IPS DF 4.7 (cell line): Measurements from ENCODE around the gene CEP170B.

Experiments used
- DNase-seq: peaks from one replicate; pipeline ENCODE4 v3.0.0-alpha.2; 2013; ENCODE audit warnings: low spot score; ENCODE audit errors: extremely low read depth

Gene CEP170B

GRCh38 chr14:104866451-104867370 is 1.6 kb downstream of the CEP170B start:
- DNase-seq, result no peak

DNA sequence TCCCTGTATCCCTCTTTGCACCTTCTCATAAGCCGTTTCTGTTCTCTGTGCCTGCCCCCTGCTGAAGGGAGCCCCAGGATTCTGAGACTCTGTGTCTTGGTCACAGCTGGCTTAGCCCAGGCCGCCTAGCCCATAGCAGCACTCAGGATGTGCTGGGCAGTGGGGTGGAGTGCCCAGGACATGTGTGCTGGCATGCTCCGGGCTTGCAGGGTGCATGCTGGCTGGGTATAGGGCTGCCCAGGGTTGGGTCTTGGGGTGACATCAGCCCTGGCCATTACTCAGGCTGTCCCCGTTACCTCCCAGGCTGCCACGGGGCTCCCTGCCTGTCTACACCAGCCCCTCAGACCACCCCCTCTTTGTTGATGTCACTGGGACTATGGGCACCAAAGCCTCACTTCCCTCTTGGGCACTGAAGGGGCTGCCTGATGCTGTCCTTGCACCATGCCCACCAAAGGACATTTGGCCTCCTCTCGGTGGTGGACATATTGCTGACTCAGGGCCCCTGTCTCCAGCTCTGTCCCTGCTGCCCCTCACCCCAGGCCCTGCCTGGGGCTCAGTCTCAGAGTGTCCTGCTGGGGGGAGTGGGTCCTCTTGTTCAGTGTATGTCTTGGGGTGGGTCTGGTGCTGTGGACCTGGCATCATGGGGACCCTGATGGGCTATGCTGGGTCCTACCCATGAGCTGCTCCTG is 2.4 kb downstream of the CEP170B start:
- DNase-seq, result no peak

DNA sequence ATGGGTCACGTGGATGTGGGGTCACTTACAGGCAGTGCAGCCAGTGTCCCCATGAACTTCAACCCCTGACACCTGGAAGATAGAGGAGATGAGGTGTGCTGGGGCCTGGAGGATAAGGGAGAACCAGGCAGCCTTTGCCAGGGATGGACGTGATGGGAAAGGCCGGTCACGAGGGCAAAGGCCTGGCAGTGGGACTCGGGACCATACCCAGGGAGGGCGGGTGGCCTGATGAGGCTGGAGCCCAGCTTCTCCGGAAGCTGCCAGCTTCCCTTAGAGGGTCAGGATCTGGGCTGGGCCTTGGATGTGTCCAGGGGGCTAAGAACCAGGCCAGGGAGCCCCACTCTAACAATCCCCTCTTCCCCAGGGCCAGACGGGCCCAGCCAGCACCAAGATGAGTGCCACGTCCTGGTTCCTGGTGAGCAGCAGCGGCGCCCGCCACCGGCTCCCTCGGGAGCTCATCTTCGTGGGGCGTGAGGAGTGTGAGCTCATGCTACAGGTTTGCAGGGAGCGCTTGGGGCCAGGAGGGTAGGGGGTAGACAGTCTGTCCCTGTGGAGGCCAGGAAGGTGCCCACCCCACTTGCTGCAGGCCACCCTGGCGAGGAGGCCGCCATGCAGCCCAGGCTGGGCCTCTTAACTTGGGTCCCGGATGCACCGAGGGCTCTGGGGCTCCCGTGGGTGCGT is 3.1 kb downstream of the CEP170B start:
- DNase-seq, result no peak

DNA sequence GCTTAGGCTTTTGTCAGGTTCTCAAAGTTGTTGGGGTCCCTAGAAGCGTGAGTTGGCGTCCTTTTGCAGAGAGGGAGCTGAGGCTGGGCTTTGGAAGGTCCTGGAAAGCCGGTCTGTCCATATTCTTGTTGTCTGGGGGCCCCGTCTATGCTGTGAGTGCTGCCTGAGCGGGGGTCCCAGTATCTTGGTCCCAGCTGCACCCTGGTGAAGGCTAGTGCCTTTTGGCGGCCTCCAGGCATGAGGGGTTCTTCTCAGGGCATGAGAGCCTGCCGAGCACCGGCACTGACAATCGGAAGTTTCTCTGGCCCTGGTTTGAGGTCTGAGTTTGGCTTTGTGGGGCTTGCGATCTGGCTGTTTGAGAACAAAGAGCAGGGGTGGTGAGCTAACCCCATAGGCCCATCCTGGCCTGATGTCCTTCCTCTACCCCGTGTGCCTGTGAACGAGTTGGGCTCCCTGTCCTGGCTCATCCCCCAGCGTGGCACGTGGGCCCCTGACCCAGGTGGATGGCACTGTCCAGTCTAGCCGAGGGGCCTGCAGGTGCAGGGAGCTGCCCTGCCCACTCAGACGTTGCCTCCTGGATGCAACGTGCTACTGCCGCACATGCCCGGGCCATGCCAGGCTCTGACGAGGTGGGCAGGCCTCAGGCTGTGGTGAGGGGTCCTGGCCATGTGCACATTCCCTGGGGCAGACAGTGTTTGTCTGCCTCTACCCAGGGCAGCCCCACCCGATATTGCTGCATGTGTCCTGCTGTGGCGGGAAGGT is 3.9 kb downstream of the CEP170B start:
- DNase-seq, result no peak

GRCh38 chr14:104869669-104870367 is 4.8 kb downstream of the CEP170B start:
- no peak for DNase-seq

DNA sequence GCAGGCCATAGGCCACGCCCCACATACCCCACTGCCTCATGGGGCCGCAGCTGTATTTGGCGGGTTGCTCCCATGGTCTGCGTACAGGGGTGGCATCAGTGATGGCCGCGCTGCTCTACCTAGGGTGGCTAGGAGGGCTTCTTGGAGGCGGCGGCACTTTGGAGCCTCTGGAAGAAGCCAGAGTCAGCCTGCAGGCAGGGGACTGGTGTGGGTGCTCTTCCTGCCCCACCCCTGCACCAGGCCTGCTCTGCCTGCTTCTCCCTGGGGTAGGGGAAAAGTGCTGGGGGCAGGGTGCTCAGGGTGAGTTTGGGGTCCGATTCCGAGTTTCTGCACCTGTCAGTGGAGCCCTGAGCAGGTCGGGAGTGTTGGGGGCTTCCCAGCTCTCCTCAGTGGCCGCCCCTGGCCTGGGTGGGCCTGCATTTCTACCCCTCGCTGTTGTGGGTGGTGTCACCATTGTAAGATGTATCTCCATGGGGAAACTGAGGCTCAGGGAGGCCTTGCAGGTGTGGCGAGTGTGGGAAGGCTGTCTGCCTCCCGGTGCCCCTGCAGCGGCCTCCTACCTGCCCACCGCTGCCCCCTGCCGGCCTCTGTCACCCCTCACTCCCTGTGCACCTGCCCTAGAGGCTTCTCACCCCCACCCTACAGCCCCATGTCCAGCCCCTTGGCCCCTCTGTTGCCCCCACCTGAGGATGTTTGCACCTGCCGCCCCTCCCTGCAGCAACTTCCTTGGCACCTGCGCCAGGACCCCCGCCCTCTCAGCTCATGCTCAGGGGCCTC is 5.5 kb downstream of the CEP170B start:
- no peak for DNase-seq

DNA sequence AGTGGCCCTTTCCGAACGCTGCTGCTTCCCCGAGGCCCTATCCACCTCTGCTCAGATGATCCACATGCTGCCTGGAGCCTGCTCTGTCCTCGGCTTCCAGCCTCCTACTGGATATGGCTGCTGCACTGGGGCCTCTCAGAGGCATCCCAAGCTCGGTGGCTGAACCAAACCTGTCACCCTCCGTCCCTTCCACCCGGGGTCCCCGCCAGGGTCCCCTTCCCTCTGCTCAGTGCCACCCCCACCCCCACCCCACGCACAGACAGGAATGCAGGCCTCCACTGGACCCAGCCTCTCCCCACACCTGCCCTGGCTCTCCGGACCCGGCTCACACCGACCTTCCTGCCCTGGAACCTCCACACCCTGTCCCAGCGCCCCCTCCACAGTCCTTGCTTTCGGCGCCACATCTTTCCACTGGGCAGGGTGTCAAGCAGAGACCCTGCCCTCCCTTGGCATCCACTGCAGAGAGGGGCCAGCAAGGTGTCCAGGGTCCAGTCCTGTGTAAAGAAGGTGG is 6.1 kb downstream of the CEP170B start:
- DNase-seq, result no peak

DNA sequence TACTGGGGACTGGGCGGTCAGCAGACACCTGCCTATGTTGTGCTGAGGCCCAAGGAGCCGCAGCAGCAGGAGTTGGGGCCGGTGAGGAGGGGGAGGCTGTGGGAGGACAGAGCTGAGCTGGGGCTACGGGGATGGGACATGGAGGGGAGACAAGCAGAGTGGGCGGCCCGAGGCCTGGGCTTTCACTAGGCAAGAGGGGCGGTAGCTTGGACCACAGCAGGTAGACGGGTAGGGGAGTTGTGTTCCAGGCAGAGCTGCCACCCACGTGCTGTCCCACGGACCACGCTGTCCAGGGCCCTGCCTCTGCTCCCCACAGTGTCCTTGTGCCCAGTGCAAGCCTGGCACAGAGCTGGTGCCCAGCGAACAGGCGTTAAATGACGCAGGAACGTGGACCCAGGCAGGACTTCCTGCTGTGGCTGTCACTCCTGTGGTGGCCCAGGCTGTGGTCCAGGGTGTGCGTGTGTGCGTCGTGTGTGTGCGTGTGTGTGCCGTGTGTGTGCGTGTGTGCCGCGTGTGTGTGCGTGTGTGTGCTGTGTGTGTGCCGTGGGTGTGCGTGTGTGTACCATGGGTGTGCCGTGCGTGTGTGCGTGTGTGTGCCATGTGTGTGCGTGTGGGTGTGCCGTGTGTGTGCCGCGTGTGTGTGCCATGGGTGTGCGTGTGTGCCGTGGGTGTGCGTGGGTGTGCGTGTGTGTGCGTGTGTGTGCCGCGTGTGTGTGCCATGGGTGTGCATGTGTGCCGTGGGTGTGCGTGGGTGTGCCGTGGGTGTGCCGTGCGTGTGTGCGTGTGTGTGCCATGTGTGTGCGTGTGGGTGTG is 6.8 kb downstream of the CEP170B start:
- no peak for DNase-seq

DNA sequence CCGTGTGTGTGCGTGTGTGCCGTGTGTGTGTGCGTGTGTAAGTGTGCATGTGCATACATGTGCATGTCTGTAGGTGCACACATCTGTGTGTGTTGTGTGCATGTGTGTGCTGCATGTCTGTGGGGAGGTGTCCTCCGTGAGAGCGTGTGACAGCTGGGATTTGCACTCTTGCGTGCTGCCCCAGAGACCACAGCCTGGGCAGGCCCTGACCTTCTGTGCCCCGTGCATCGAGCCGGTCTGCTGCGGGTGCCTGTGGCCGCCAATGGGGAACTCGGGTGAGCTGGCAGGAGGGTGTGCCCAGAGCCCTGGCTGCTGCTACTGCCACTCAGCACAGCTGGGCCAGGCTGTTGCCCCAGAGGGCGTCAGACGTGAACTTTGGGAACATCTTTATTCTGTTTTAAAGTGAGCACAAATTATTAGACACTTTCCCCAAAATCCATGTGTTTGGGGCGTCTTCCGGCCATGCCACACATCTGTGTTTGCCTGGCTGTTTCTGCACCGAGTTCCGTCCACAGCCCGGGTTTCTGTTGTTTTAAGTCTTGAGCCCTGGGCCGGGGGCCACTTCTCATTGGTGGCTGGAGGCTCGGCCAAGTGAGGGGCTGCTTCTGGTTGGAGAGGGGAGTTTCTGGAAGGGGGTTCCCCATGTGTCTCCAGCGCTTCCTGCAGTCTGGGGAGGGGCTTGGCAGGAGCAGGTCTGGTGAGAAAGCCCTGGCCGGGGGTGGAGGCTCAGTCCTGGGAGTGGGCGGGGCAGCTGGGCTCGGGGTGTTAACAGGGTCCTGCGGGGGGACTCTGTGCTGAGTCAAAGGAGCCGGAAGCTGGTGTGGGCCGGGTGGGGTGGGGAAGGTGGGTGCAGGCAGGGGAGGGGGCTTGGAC is 7.6 kb downstream of the CEP170B start:
- DNase-seq, result no peak

GRCh38 chr14:104873380-104874055 is 8.4 kb downstream of the CEP170B start:
- no peak for DNase-seq

DNA sequence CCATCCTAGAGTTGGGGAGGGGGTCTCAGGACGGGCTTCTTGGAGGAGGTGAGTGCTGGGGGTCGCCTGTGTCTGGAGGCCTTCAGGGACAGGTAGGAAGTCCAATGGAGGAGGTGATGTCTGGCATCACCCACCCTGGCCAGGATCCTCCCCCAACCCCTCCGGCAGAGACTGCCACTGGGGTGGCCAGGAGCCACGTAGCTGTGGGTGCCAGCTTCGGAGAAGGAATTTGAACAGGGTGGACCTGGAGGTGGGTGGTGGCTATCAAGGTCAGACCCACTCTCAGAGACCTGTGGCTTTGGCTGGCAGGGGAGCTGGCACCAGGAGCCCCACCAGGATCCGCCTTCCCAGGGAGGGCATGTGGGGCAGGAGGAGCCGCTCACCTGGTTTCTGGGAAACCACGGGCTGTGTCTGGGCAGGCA is 9.1 kb downstream of the CEP170B start:
- no peak for DNase-seq

- no peak for DNase-seq
Observed at GRCh38 chr14:104874571-104875411, 9.7 kb downstream of the CEP170B start.

DNA sequence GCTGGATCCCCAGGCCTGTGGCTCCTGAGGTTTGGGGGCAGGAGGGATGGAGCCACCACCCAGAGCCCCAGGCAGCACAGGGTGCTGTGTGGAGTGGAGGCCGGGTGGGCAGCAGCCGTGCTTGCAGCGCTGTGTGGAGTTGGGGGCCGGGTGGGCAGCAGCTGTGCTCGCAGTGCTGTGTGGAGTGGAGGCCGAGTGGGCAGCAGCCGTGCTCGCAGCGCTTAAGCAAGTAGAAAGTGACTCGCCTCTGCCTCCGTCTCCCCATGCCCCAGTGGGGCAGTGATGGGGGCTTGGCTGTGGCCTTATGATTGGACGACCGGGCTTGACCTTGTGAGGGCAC is 10.3 kb downstream of the CEP170B start:
- no peak for DNase-seq

- no peak for DNase-seq
Observed at GRCh38 chr14:104875811-104876210, 10.7 kb downstream of the CEP170B start.

DNA sequence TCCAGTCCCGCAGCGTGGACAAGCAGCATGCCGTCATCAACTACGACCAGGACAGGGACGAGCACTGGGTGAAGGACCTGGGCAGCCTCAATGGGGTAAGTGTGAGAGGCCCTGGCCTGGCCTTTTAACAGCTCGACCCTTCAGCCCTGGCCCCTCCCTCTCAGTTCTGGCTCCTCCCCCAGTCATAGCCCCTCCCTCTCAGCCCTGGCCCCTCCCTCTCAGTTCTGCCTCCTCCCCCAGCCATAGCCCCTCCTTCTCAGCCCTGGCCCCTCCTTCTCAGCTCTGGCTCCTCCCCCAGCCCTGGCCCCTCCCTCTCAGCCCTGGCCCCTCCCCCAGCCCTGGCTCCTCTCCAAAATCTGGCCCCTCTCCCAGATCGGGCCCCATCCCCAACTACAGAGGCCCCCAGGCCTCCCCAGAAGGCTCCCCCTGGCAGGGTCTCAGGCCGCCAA is 11.2 kb downstream of the CEP170B start:
- DNase-seq, result no peak

DNA sequence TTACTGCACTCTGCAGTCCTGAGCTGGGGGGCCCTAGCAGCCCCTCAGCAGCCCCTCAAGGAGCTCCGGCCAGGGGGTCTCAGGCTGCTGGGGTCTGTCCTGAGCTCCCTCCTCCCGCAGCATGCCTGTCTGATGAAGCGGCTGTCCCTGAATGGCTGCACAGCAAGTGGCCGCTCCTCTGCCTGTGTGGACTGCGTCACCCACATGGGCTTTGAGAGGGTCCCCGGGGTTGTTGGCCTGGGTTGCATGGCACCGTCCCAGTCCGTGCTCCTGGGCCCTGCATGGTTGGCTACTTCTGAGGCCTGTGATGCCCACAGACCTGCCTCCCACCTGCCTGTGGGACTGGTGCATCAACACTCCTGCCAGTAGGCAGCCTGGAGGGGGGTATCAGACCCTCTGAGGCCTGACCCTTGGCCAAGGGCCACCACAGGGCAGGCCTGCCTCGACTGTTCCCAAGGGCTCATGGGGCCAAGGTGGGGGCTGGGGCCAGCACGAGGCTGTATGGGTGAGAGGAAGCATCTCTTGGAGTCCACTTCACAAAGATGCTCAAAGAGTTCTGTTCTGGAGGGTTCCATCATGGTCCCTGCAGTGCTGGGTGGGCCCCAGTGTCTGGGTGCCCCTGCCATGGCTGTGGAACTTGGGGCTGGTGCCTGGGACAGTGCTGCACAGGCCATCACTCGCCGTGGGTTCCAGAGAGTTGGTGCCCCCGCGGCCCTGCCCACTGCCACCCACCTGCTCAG is 12.2 kb downstream of the CEP170B start:
- DNase-seq, result no peak
